MM.1S (cell line): ENCODE data around the gene PRKAA2.

Source experiments
- DNase-seq: peaks from one replicate; pipeline ENCODE4 v3.0.0-alpha.2; 2015
- H2AFZ ChIP-seq: fragments of 300-600 bp; sonication (generic); 2 replicates; pipeline ENCODE4 v1.6.0; 2016; ENCODE audit warnings: antibody characterized with exemption, low read length
- H3F3A ChIP-seq: fragments of 300-600 bp; sonication (generic); 2 replicates; pipeline ENCODE4 v1.6.1; 2016; ENCODE audit warnings: mild to moderate bottlenecking, antibody characterized with exemption, low read length, moderate library complexity, mixed read lengths; ENCODE audit not compliant: insufficient read depth
- H3K27ac ChIP-seq: fragments of 300-600 bp; sonication (generic); 2 replicates; pipeline ENCODE4 v1.5.1; 2016; ENCODE audit warnings: mild to moderate bottlenecking, low read length
- H3K27me3 ChIP-seq: fragments of 300-600 bp; sonication (generic); replicated peaks from 2 replicates; pipeline ENCODE4 v1.6.0; 2016; ENCODE audit warnings: low read length; ENCODE audit not compliant: insufficient read depth
- H3K36me3 ChIP-seq: fragments of 300-600 bp; sonication (generic); replicated peaks from 2 replicates; pipeline ENCODE4 v1.6.1; 2016; ENCODE audit warnings: mild to moderate bottlenecking, low read length, mixed read lengths; ENCODE audit not compliant: insufficient read depth
- H3K4me1 ChIP-seq: fragments of 300-600 bp; sonication (generic); 2 replicates; pipeline ENCODE4 v1.6.1; 2016; ENCODE audit warnings: low read length, mixed read lengths
- H3K4me2 ChIP-seq: fragments of 300-600 bp; sonication (generic); 2 replicates; pipeline ENCODE4 v1.6.0; 2016; ENCODE audit warnings: low read depth, low read length
- H3K4me3 ChIP-seq: fragments of 300-600 bp; sonication (generic); 2 replicates; pipeline ENCODE4 v1.5.1; 2016; ENCODE audit warnings: low read length, mixed read lengths
- H3K79me2 ChIP-seq: fragments of 300-600 bp; sonication (generic); 2 replicates; pipeline ENCODE4 v1.6.1; 2016; ENCODE audit warnings: mixed run types, low read length, mixed read lengths
- H3K9ac ChIP-seq: fragments of 300-600 bp; sonication (generic); 2 replicates; pipeline ENCODE4 v1.6.1; 2016; ENCODE audit warnings: low read length, mixed read lengths
- H3K9me2 ChIP-seq: fragments of 300-600 bp; sonication (generic); replicated peaks from 2 replicates; pipeline ENCODE4 v1.6.1; 2016; ENCODE audit warnings: mild to moderate bottlenecking, low read length, mixed read lengths; ENCODE audit not compliant: insufficient read depth
- H3K9me3 ChIP-seq: fragments of 300-600 bp; sonication (generic); replicated peaks from 2 replicates; pipeline ENCODE4 v1.6.1; 2016; ENCODE audit warnings: mild to moderate bottlenecking, low read length, mixed read lengths; ENCODE audit not compliant: insufficient read depth
- H4K20me1 ChIP-seq: fragments of 300-600 bp; sonication (generic); 2 replicates; pipeline ENCODE4 v1.6.1; 2016; ENCODE audit warnings: mild to moderate bottlenecking, low read length, moderate library complexity, mixed read lengths; ENCODE audit not compliant: insufficient read depth
- EZH2 ChIP-seq: fragments of 300-600 bp; sonication (generic); optimal IDR thresholded peaks from 2 replicates; pipeline ENCODE3; 2017; ENCODE audit warnings: low read depth, mild to moderate bottlenecking, antibody characterized with exemption, low read length, mixed read lengths
- EZH2phosphoT487 ChIP-seq: fragments of 300-600 bp; sonication (generic); IDR thresholded peaks from 2 replicates; pipeline ENCODE4 v1.6.1; 2018; ENCODE audit warnings: antibody characterized with exemption, low read length
- TF ChIP-seq, protein P1 (sequence below): fragments of 300-600 bp; sonication (generic); IDR thresholded peaks from 2 replicates; pipeline ENCODE4 v1.5.1; 2016; ENCODE audit warnings: antibody characterized with exemption, low read length, mixed read lengths

PRKAA2 gene

GRCh38 chr1:56647106-56647505 is 2.0 kb downstream of the PRKAA2 start:
- no peak overlapping the region for H3K9ac ChIP-seq
- no peak for DNase-seq
- no peaks in the 10 kb centered on the region for H3K27me3 ChIP-seq
- H3K4me1 ChIP-seq: no peaks in the 10 kb centered on the region
- no peaks in the 10 kb centered on the region for H4K20me1 ChIP-seq
- H3K4me2 ChIP-seq: no peak overlapping the region
- H3K9me2 ChIP-seq: no peaks in the 10 kb centered on the region
- H3K36me3 ChIP-seq: no peaks in the 10 kb centered on the region
- H3K79me2 ChIP-seq: no peaks in the 10 kb centered on the region
- TF ChIP-seq EZH2phosphoT487: no peak
- TF ChIP-seq, protein P1, sequence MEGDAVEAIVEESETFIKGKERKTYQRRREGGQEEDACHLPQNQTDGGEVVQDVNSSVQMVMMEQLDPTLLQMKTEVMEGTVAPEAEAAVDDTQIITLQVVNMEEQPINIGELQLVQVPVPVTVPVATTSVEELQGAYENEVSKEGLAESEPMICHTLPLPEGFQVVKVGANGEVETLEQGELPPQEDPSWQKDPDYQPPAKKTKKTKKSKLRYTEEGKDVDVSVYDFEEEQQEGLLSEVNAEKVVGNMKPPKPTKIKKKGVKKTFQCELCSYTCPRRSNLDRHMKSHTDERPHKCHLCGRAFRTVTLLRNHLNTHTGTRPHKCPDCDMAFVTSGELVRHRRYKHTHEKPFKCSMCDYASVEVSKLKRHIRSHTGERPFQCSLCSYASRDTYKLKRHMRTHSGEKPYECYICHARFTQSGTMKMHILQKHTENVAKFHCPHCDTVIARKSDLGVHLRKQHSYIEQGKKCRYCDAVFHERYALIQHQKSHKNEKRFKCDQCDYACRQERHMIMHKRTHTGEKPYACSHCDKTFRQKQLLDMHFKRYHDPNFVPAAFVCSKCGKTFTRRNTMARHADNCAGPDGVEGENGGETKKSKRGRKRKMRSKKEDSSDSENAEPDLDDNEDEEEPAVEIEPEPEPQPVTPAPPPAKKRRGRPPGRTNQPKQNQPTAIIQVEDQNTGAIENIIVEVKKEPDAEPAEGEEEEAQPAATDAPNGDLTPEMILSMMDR: no peak
- no peak for TF ChIP-seq EZH2
- H2AFZ ChIP-seq: no peak overlapping the region
- no peaks in the 10 kb centered on the region for H3K9me3 ChIP-seq
- H3K27ac ChIP-seq: no peak overlapping the region
- no peaks in the 10 kb centered on the region for H3F3A ChIP-seq
- no peak overlapping the region for H3K4me3 ChIP-seq

- H3K4me2 ChIP-seq: no peak overlapping the region
- TF ChIP-seq EZH2phosphoT487 (no peak), EZH2 (no peak)
- TF ChIP-seq, protein P1: no peak
- no peaks in the 10 kb centered on the region for H3K79me2 ChIP-seq
- no peak for DNase-seq
- H3K9ac ChIP-seq: no peak overlapping the region
- no peaks in the 10 kb centered on the region for H3K9me2 ChIP-seq
- no peaks in the 10 kb centered on the region for H3K4me1 ChIP-seq
- no peak overlapping the region for H3K27ac ChIP-seq
- H3F3A ChIP-seq: no peaks in the 10 kb centered on the region
- H3K36me3 ChIP-seq: no peaks in the 10 kb centered on the region
- H4K20me1 ChIP-seq: no peaks in the 10 kb centered on the region
- no peak overlapping the region for H3K4me3 ChIP-seq
- no peaks in the 10 kb centered on the region for H3K27me3 ChIP-seq
- no peak overlapping the region for H2AFZ ChIP-seq
- no peaks in the 10 kb centered on the region for H3K9me3 ChIP-seq
These were observed 3.4 kb downstream of the PRKAA2 start for GRCh38 chr1:56648546-56648945.

DNA sequence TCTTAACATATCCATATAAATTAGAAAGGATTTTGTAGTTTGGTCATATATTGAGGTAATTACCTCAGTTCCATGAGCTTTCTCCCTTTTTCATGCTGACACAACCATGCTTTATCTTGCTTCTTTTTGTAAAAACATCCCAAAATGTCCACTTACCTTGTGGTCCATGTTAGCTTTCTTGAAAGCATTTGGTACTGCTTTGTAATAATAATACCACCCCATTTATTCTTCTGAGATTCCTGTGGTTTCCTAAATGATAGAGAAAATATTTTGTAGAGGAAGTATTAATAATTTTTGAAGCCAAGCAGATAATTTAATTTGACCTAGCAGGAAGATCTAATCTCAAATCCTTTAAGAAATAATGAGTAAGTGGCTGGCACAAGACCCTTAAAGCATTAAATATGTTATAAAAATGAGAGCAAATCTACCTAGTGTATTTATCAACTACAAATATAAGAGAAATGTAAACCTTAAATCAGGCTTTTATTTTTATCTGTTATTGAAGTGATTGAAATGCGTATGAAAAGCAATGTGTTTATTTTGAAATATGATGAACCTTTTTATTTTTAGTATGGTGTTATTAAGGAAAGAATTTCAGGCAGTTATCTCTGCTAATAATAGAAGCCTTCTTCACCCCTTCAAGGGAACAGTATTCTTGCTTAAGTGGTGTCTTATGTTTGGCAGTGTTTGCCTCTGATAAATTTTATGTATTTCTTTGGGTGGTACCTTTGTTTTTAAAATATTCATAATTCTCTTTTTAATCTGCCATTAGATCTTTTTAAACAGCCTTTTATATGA is 9.2 kb downstream of the PRKAA2 start:
- H3K79me2 ChIP-seq: no peaks in the 10 kb centered on the region
- no peaks in the 10 kb centered on the region for H3K9me2 ChIP-seq
- no peak overlapping the region for H2AFZ ChIP-seq
- H3K4me3 ChIP-seq: no peak overlapping the region
- no peak for DNase-seq
- no peak overlapping the region for H3K9ac ChIP-seq
- no peaks in the 10 kb centered on the region for H4K20me1 ChIP-seq
- no peaks in the 10 kb centered on the region for H3K9me3 ChIP-seq
- TF ChIP-seq EZH2 (no peak), EZH2phosphoT487 (no peak)
- TF ChIP-seq, protein P1: no peak
- no peak overlapping the region for H3K27ac ChIP-seq
- H3K36me3 ChIP-seq: no peaks in the 10 kb centered on the region
- H3K27me3 ChIP-seq: no peaks in the 10 kb centered on the region
- no peaks in the 10 kb centered on the region for H3F3A ChIP-seq
- H3K4me2 ChIP-seq: no peak overlapping the region
- H3K4me1 ChIP-seq: no peaks in the 10 kb centered on the region
